Lung (tissue), 12 donors: ENCODE data around the gene GRK6. TPM values are rescaled to one million over a fixed set of nuclear protein-coding genes. Genes with fewer than 3 reads are reported as not detected.

Experiments
- ATAC-seq: fragments of 200-7000 bp; cut with Tn5 transposase; one replicate; pipeline ENCODE4 v1.9.1; 2020; ENCODE audit warnings: moderate number of reproducible peaks; ENCODE audit not compliant: insufficient read depth, low FRiP score
- DNase-seq, 3 donors: peaks; one replicate each; pipeline ENCODE4 v3.0.0-alpha.2; 2013 to 2017
- H3K27ac ChIP-seq, 2 donors: one replicate each; pipeline ENCODE4 v1.5.1; 2013; ENCODE audit warnings: mild to moderate bottlenecking in 2 of 2, moderate library complexity in 2 of 2, control low read depth in 1 of 2, inconsistent platforms in 1 of 2, low read depth in 1 of 2, low read length in 1 of 2
- H3K27me3 ChIP-seq, 3 donors: one replicate each; pipeline ENCODE4 v1.5.1; 2013; ENCODE audit warnings: low read length in 2 of 3; ENCODE audit not compliant: control insufficient read depth in 3 of 3, insufficient read depth in 3 of 3
- H3K36me3 ChIP-seq, 4 donors: one replicate each; pipeline ENCODE4 v1.5.1; 2013; ENCODE audit warnings: low read length in 4 of 4, mild to moderate bottlenecking in 1 of 4, moderate library complexity in 1 of 4; ENCODE audit not compliant: control insufficient read depth in 4 of 4, insufficient read depth in 4 of 4
- H3K4me1 ChIP-seq, 5 donors: one replicate each; pipeline ENCODE4 v1.5.1; 2013; ENCODE audit warnings: low read length in 5 of 5, mild to moderate bottlenecking in 2 of 5, moderate library complexity in 1 of 5; ENCODE audit not compliant: control insufficient read depth in 5 of 5, insufficient read depth in 5 of 5
- H3K4me3 ChIP-seq: one replicate; pipeline ENCODE4 v1.5.1; 2013; ENCODE audit warnings: mild to moderate bottlenecking, control low read depth, moderate library complexity
- H3K9ac ChIP-seq, 2 donors: one replicate each; pipeline ENCODE4 v1.5.1; 2013; ENCODE audit warnings: low read length in 2 of 2, control low read depth in 1 of 2; ENCODE audit not compliant: insufficient read depth in 1 of 2
- H3K9me3 ChIP-seq, 4 donors: one replicate each; pipeline ENCODE4 v1.5.1; 2013; ENCODE audit warnings: low read length in 3 of 4, mild to moderate bottlenecking in 1 of 4, moderate library complexity in 1 of 4; ENCODE audit not compliant: control insufficient read depth in 4 of 4, insufficient read depth in 3 of 4
- WGBS, 2 donors: extraction: QIAGEN DNeasy Blood & Tissue Kit; methylation state at CpG; one replicate each; pipeline ENCODE4 v1.1.7; 2013; 5-methylcytosine and 5-hydroxymethylcytosine counted together
- polyA plus RNA-seq, 2 donors: library from polyadenylated mRNA; stranded (reverse); fragments of 200-250 nt; gene quantifications; one replicate each; pipeline ENCODE4 v1.2.1, GENCODE V29; 2013
- total RNA-seq, 2 donors: library from RNA; depleted of rRNA in 1 of 2; stranded (reverse); fragments of >200 nt in 1 of 2; gene quantifications; one replicate each; pipeline ENCODE4 v1.2.1, GENCODE V29; 2014 to 2021
- TF ChIP-seq, protein P1 (sequence below): IDR thresholded peaks from 2 replicates; pipeline ENCODE4 v1.5.1; 2012; ENCODE audit warnings: mild to moderate bottlenecking; ENCODE audit errors: control extremely low read depth, extremely low read depth
- donor health status: control.
- donor health status: control.
- donor health status: Bipolar disorder and iron deficiency.
- donor health status: healthy.
- donor health status: DM: yes; HTN: yes; CAD: no.

The GRK6 gene
- total and polyA plus RNA-seq, 4 donors = 20.7 to 68.0 (median 40.3) TPM

GRCh38 chr5:177396807-177397206, 29.7 kb upstream of the GRK6 start:
- Histone ChIP-seq H3K4me1 (peaks cover 0 to 9% (median 6%) of the 10 kb centered on the region in 5 donors), H3K27me3 (peaks cover 3 to 45% (median 33%) of the 10 kb centered on the region in 3 donors), H3K36me3 (no peaks in the 10 kb centered on the region), H3K9me3 (peaks cover 0 to 2% (median 0%) of the 10 kb centered on the region in 4 donors), H3K27ac (no peak overlapping the region), H3K4me3 (no peak overlapping the region), H3K9ac (no peak overlapping the region)
- 88 to 96% methylated on average over 10 of the region's 10 CpGs for WGBS, 2 donors
- TF ChIP-seq, protein P1, sequence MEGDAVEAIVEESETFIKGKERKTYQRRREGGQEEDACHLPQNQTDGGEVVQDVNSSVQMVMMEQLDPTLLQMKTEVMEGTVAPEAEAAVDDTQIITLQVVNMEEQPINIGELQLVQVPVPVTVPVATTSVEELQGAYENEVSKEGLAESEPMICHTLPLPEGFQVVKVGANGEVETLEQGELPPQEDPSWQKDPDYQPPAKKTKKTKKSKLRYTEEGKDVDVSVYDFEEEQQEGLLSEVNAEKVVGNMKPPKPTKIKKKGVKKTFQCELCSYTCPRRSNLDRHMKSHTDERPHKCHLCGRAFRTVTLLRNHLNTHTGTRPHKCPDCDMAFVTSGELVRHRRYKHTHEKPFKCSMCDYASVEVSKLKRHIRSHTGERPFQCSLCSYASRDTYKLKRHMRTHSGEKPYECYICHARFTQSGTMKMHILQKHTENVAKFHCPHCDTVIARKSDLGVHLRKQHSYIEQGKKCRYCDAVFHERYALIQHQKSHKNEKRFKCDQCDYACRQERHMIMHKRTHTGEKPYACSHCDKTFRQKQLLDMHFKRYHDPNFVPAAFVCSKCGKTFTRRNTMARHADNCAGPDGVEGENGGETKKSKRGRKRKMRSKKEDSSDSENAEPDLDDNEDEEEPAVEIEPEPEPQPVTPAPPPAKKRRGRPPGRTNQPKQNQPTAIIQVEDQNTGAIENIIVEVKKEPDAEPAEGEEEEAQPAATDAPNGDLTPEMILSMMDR = no peak
- ATAC-seq (no peak), DNase-seq (no peak)

- H3K27ac ChIP-seq = no peak overlapping the region
- DNase-seq = no peak
- peaks cover 3 to 57% (median 44%) of the 10 kb centered on the region in 3 donors for H3K27me3 ChIP-seq
- peaks cover 0 to 17% (median 6%) of the 10 kb centered on the region in 5 donors for H3K4me1 ChIP-seq
- no peaks in the 10 kb centered on the region for H3K36me3 ChIP-seq
- TF ChIP-seq, protein P1 = no peak
- H3K9ac ChIP-seq = no peak overlapping the region
- WGBS, 2 donors = 87 to 89% methylated on average over 15 to 16 of the region's 16 CpGs
- H3K4me3 ChIP-seq = no peak overlapping the region
- no peak for ATAC-seq
- peaks cover 0 to 2% (median 0%) of the 10 kb centered on the region in 4 donors for H3K9me3 ChIP-seq
These were observed 28.5 kb upstream of the GRK6 start for GRCh38 chr5:177397875-177398390.

- Histone ChIP-seq H3K36me3 (no peaks in the 10 kb centered on the region), H3K4me3 (no peak within 1 kb of the TSS), H3K4me1 (peaks cover 0 to 36% (median 18%) of the 10 kb centered on the region in 5 donors), H3K27ac (no peak within 1 kb of the TSS), H3K9me3 (peaks cover 0 to 2% (median 0%) of the 10 kb centered on the region in 4 donors), H3K9ac (no peak within 1 kb of the TSS), H3K27me3 (peaks cover 3 to 62% (median 51%) of the 10 kb centered on the region in 3 donors)
- DNase-seq (peak; percentile 41 to 74 (median 57)), ATAC-seq (no peak)
- WGBS, 2 donors = 25 to 45% methylated on average over 87 to 92 of the region's 92 CpGs
- TF ChIP-seq, protein P1 = no peak
These were observed 26.2 kb upstream of the GRK6 start, which contains the start of gene PFN3 for GRCh38 chr5:177399997-177400868. PFN3 (minus strand) TSS chr5:177400661; CDS start chr5:177400576, 85 bp downstream.
